ENCODE results near the gene STX1A.

The STX1A gene

DNA sequence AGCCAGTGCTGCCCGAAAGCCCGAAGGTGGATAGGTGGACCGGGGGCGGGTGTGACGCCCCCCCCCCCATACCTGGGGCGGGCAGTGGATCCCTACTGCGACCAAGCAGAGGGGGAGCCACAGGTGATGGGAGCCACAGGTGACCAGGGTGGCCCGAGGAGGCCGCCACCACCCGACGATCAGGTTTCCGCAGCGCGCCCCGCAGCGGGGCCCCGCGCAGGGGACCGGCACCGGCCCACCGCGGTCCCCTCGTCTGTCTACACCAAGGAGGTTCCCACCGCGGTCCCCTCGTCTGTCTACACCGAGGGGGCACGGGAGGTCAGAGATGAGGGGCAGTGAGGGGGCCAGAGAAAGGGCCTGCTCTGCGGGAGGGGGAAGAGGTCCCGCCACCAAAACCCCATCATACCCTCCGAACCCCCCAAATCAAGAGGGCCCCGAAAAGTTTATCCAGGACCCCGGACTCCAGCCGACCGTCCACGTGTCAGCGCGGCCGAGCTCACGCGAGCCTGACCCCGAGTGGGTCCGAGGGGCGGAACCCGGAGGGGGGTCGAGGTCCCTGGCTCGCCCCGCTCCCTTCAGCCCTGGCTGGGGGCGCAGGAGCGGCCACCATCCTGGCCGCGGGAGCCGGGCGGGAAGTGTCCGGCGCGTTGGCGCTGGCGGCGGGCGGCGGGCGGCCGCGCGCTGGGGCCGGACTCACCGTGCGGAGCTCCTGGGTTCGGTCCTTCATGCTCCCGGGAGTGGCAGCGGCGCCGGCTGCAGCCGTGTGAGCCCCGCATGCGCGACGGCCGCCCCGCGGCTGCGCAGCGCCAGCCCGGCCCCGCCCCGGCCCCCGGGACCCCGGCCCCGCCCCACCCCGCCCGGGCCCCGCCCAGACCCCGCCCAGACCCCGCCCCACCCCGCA lies at the start of gene STX1A:
STX1A (minus strand) TSS at position 765 of the 901 bp plus-strand sequence; CDS start at position 727, 38 bp downstream.
- peak; percentile 64 for DNase-seq (ENCODE audit: low read depth)

GRCh38 chr7:73768641-73769480 lies 49.4 kb upstream of the STX1A start:
- no peak for DNase-seq (ENCODE audit: low read depth)

- no peak for DNase-seq (ENCODE audit: low read depth)
Observed at GRCh38 chr7:73766556-73767229, 47.2 kb upstream of the STX1A start.

GRCh38 chr7:73762659-73762999 lies 43.2 kb upstream of the STX1A start:
- DNase-seq (ENCODE audit: low read depth) = no peak

DNA sequence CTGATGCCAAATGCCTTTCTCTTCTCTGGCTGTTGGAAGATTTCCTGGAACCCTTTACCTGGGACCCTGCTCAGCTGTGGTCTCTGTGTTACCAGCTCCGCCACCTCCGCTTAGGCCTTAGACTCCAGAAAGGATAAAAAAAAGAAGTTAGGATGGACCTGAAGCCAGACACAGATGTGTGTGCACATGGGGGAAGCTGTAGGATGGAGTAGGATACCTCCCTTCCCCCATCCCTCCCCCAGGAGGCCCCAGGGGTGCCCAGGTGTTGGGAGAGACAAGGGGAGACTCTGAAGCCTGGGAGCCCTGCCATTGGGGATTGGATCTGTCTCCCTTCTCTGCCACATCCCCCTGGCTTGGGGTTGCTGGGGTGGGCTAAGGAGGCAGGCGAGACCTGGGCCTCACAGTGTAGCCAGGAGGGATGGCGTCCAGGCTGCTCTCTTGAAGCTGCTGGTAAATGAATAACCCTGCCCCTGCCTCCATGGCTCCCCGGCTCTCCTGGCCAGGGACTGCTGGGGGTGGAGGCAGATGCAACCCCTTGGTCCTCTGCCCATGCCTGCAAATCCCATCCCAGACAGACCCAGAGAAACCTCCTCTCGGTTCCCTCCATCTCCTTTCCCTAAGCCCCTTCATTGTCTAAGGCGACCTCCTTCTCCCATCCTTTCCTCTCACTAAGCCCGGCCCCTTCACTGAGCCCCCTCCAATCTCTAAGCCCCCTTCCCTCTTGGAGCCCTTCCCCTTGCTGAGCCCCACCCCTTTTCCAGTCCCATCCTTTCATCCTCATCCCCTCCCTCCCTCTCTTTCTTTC lies 42.6 kb upstream of the STX1A start:
- DNase-seq (ENCODE audit: low read depth) = no peak

- no peak for DNase-seq (ENCODE audit: low read depth)
Observed at GRCh38 chr7:73758581-73759138, 39.2 kb upstream of the STX1A start.

GRCh38 chr7:73749931-73750776 lies 30.7 kb upstream of the STX1A start:
- DNase-seq (ENCODE audit: low read depth) = no peak

GRCh38 chr7:73746378-73746777 lies 26.9 kb upstream of the STX1A start:
- DNase-seq (ENCODE audit: low read depth) = no peak

DNA sequence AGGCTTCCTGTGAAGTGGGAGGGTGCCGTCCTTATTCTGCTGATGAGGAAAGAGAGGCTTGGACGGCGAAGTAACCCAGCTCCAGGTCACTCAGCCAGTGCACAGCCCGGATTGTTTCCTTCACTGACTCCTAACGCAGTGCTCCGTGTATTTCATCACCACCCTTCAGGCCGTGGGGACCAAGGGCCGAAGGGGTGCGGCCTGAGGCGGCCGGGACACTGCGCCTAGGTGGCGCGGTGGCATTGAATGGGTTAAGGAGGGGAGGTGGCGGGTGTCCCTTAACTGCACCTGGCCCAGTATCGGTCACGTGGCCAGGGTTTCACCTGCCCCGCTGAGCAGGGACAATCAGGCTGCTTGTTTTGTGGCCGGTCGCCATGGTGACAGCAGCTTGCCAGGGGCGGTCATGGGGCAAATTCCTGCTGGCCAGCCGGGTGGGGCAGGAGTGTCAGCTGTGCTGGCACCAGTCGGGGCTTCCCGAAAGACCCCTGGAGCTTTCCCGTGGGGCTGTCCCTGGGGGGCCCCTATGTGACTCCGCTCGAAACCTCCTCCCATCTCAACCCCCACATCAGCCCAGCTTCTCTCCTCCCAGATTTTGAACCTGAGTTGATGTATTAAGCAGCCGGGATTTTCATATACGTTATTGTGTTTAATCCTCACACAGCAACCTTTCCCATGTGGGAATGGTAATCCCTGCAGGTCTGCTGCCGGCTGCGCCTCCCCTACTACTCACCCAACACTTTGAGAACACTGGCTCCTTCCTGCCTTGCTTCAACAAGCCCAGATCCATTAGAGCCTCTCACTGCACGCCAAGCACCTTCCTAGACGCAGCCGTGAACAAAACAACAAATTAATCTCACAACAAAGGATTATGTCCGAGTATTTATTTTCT lies 23.5 kb upstream of the STX1A start:
- DNase-seq (ENCODE audit: low read depth) = no peak

DNA sequence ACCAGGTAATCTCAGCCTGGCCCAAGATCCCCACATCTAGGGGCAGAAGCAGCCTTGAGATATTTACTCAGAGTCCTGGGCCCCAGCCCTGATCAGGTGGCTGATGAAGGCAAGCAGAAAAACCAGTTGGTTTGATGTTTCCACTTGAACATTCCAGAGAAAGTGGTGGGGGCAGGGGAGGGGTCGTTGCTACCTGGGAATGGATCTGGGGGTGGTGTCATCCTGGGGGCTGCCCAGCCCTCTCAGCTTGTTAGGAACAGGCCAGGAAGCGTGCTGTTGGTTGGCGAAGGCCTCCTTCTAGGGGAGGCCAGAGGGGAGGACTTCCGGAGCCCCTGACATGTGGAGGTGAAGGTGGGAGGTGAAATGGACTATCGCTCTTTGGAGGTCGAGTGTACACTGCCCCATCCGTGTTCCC lies 22.9 kb upstream of the STX1A start:
- DNase-seq (ENCODE audit: low read depth) = no peak

DNA sequence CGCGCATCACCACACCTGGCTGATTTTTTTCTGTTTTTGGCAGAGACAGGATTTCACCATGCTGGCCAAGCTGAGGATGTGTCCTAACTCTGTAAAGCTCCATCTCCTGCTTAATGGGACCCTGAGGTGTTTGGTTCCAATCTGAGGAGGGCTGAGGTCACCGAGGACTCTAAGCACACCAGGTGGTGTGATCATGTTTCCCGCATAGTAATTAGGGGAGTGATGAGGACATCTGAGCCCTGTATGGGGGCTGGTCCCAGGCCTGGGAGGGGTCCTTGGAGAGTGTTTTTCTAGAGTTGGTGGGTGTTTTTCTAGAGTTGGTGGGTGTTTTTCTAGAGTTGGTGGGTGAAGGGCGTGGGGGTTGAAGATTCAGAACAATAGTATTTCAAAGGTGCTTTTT lies 22.1 kb upstream of the STX1A start:
- DNase-seq (ENCODE audit: low read depth) = no peak

DNA sequence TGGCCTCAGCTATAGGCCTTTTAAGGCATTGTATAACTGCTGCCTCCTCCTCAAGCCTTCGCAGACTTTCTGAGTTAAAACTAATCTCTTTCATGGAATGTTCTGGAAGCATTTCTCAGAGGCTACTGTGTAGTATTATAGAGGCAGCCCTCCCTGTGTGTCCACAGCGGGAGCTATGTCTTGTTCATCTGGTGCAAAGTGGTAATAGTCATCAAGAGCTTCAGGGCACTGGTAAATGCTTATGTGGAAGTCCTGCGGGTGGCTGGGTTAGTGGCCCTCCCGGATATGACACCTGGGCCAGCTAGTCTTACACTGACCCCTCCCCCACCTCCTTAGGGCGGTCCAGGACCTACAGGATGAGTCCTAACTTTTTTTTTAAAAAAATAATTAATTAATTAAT lies 21.3 kb upstream of the STX1A start:
- no peak for DNase-seq (ENCODE audit: low read depth)

DNA sequence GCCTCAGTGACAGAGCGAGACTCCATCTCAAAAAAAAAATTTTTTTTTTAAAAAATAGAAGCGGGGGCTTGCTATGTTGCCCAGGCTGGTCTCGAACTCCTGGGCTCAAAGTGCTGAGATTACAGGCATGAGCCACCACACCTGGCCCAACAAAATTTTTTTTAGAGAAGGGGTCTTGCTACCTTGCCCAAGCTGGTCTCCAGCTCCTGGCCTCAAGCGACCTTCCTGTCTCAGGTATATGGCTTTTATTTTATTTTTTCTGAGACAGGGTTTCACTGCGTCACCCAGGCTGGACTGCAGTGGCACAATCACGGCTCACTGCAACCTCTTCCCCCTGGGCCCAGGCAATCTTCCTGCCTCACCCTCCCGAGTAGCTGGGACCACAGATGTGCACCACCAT lies 20.7 kb upstream of the STX1A start:
- no peak for DNase-seq (ENCODE audit: low read depth)

- DNase-seq (ENCODE audit: low read depth) = no peak
Observed at GRCh38 chr7:73739387-73739767, 19.9 kb upstream of the STX1A start.

GRCh38 chr7:73738612-73739386 lies 19.3 kb upstream of the STX1A start, which contains the start of gene ABHD11:
ABHD11 (minus strand) TSS chr7:73738802; CDS start chr7:73738770, 32 bp downstream.
- peak; percentile 95 for DNase-seq (ENCODE audit: low read depth)

DNA sequence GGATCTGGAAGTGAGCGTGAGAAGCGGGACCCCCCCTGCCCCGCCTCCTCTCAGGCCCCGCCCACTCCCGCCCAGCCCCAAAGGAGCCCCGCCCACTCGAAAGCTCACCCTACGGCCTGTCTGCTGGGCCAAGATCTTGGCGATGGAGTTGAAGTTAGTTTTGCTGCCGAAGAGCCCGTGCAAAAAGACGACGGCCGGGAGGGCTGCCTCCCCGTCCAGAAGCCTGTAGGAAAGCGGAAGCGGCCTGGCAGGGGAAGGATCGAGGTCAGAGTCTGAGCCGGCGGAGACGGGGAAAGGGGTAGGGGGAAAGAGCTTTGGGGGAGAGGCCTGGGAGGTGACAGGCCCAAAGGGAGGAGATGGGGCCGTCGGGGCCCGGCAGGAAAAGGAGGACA lies 18.7 kb upstream of the STX1A start:
- peak; percentile 48 for DNase-seq (ENCODE audit: low read depth)

DNA sequence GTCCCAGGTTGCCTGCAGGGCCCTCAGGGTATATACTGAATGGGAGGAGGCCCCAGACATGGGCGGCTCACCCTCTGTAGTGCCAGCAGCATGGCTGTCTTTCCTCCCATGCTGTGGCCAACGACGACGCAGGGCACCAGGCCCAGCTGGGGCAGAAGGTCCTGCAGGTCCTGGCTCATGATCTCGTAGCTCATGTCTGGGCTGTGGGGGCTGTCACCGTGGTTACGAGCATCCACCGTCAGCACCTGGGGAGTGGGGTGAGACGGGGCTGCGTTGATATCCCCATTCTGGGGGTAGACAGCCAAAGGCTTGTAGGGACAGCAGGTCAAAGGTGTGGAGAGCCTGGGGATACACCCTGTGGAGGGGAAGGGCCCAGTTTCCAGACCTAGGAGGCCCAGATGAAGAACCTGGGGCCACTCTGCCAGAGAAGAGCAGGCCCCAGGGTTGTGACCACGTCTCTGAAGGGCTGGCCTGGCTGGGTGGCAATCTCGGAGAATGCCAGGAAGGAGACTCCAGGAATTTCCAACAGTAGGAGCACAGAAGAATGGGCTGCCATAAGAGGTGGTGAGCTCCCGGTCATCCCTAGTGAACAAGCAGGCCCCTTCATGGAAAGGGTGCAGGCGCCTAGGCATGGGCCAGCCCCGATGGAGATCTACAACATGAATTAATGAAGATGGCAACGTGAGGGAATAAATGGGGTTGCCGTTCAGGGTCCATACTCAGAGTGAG lies 18.2 kb upstream of the STX1A start:
- DNase-seq (ENCODE audit: low read depth) = no peak

GRCh38 chr7:73736885-73737284 lies 17.4 kb upstream of the STX1A start:
- no peak for DNase-seq (ENCODE audit: low read depth)
